Measurements from ENCODE around the gene ASH1L. TPM values are rescaled to one million over a fixed set of nuclear protein-coding genes. Genes with fewer than 3 reads are reported as not detected.
A peak's percentile ranks its signal among the peaks of the same experiment; 100 is the strongest.
"Not testable (repeated sequence)": the region's sequence is repeated elsewhere in the genome, so short reads cannot be mapped to it uniquely, and the experiment has no call there.

The ASH1L gene
- total RNA-seq, 1 experiment from 2014 or later: 21.2 TPM

- in situ Hi-C loops (cut with HindIII; ENCODE audit: low pct_unique_long_range_greater_than_20kb, low sequenced_read_pairs): no loop called here
- no peak for DNase-seq (ENCODE audit: low read depth, low spot score)
Measured at GRCh38 chr1:155420788-155421187, 141.8 kb downstream of the ASH1L start.

GRCh38 chr1:155411840-155412239 is 150.8 kb downstream of the ASH1L start:
- in situ Hi-C loops (cut with HindIII; ENCODE audit: low pct_unique_long_range_greater_than_20kb, low sequenced_read_pairs): not testable (repeated sequence)

DNA sequence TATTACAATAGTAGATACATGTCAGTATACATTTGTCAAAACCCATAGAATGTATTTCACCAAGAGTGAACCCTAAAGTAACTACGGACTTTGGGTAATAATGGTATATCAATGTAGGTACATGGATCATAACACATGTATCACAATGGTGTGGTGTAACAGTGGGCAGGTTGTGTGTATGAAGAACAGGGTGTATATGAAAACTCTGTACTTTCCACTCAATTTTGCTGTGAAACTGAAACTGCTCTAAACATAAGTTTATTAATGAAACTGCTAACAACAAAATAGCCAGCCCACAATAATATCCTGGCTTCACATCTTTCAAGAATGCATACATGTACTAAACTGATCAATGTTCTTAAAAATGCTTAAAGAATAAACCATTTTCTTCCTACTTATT is 151.7 kb downstream of the ASH1L start:
- in situ Hi-C loops (cut with HindIII; ENCODE audit: low pct_unique_long_range_greater_than_20kb, low sequenced_read_pairs): no loop called here
- DNase-seq (ENCODE audit: low read depth, low spot score): no peak

More at GRCh38 chr1:155411840-155412239, 150.8 kb downstream of the ASH1L start:
- DNase-seq (ENCODE audit: low read depth, low spot score): not testable (repeated sequence)

DNA sequence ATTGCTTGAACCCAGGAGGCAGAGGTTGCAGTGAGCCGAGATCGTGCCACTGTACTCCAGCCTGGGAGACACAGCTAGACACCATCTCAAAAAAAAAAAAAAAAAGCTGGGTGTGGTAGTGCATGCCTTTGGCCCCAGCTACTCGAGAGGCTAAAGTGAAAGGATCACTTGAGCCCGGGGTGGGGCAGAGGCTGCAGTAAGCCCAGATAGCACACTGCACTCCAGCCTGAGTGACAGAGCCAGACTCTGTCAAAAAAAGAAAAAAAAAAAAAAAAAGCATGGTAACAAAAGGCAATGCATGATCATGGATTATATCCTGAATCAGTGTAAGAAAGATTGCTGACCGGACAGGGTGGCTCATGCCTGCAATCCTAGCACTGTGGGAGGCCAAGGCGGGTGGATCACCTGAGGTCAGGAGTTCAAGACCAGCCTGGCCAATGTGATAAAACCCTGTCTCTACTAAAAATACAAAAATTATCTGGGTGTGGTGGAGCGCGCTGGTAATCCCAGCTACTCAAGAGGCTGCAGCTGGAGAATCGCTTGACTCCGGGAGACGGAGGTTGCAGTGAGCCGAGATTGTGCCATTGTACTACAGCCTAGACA is 165.6 kb downstream of the ASH1L start:
- in situ Hi-C loops (cut with HindIII; ENCODE audit: low pct_unique_long_range_greater_than_20kb, low sequenced_read_pairs): no loop called here
- no peak for DNase-seq (ENCODE audit: low read depth, low spot score)

DNA sequence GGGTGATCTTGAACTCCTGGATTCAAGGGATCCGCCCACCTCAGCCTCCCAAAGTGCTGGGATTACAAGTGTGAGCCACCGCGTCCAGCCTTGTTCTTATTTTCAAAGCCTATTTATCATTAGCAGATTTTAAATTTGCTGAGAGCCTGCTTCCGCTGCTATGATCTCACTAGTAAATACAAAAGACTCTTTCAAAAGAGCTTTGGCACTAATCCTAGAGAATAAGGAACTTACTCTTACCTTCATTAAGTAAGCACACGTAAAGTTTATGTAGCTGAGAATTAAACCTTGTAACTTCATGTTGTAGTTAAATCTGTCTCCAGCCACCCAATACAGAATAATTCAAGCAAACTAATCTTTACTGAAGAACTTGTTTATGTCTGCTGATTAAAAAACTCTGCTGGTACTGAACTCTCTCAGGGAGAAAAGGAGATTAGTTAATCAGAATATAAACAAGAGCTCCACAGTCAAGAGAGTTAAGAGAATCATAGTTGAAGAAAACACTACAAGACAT is 169.6 kb downstream of the ASH1L start:
- in situ Hi-C loops (cut with HindIII; ENCODE audit: low pct_unique_long_range_greater_than_20kb, low sequenced_read_pairs): no loop called here
- peak; percentile 9 for DNase-seq (ENCODE audit: low read depth, low spot score)

- no peak for DNase-seq (ENCODE audit: low read depth, low spot score)
Measured at GRCh38 chr1:155389826-155390225, 172.8 kb downstream of the ASH1L start.

DNA sequence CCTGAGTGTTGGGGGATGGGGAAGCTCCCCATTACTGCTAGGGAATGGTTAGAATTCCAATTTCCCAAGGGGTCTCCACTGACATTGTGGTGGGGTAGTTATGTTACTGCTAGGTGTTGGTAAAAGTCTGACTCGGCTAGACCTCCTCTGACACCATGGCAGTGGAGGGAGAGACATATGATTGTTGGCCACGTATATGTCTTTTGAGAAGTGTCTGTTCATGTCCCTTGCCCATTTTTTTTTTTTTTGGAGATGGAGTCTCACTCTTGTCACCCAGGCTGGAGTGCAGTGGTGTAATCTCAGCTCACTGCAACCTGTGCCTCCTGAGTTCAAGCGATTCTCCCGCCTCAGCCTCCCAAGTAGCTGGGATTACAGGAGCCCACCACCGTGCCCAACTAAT is 176.8 kb downstream of the ASH1L start:
- DNase-seq (ENCODE audit: low read depth, low spot score); in situ Hi-C loops (cut with HindIII; ENCODE audit: low pct_unique_long_range_greater_than_20kb, low sequenced_read_pairs): not testable (repeated sequence)

More at GRCh38 chr1:155389826-155390225, 172.8 kb downstream of the ASH1L start:
- in situ Hi-C loops (cut with HindIII; ENCODE audit: low pct_unique_long_range_greater_than_20kb, low sequenced_read_pairs): no loop called here

GRCh38 chr1:155383406-155383805 is 179.2 kb downstream of the ASH1L start:
- in situ Hi-C loops (cut with HindIII; ENCODE audit: low pct_unique_long_range_greater_than_20kb, low sequenced_read_pairs): no loop called here
- no peak for DNase-seq (ENCODE audit: low read depth, low spot score)

DNA sequence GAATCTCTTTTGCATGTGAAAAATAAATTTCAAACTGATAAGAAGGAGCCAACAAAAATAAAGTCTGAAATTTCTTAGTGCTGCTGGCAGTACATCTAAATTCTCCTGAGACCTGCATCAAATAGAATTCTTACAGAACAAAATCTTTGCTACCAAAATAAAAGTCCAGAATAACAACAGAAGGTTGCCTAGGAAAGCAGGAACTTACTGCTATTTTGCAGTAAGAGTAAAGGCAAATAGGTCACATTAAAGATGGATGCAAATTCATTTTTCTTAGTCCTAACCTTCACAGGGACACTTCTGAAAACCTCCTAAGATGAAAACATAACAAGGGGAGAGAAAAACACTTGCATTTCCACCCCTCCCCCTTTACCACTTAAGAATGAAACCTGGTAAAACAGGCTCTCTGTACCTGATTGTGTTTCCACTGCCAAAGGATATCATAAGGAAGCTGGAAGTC is 182.9 kb downstream of the ASH1L start:
- DNase-seq (ENCODE audit: low read depth, low spot score): peak; percentile 33
- in situ Hi-C loops (cut with HindIII; ENCODE audit: low pct_unique_long_range_greater_than_20kb, low sequenced_read_pairs): no loop called here

DNA sequence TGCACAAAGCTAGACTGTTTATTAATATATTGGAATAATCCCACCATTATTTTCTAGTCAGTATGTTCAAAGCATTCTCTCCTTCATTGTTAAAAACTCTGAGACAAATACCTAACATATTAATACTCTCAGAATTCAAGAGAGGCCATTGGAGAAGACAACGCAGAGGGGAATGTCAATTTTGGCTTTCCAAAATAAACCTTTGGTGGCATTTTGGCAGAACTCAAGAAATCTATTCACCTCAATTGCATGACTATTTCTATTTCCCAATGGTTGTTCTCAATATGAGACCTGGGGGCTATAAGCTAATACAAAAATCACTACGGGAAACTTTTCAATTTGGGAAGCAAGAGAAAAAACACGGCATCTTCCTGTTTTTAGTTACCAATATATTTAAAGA is 183.4 kb downstream of the ASH1L start:
- in situ Hi-C loops (cut with HindIII; ENCODE audit: low pct_unique_long_range_greater_than_20kb, low sequenced_read_pairs): no loop called here
- DNase-seq (ENCODE audit: low read depth, low spot score): no peak

- no peak for DNase-seq (ENCODE audit: low read depth, low spot score)
- in situ Hi-C loops (cut with HindIII; ENCODE audit: low pct_unique_long_range_greater_than_20kb, low sequenced_read_pairs): no loop called here
Measured at GRCh38 chr1:155360051-155360450, 202.6 kb downstream of the ASH1L start.

DNA sequence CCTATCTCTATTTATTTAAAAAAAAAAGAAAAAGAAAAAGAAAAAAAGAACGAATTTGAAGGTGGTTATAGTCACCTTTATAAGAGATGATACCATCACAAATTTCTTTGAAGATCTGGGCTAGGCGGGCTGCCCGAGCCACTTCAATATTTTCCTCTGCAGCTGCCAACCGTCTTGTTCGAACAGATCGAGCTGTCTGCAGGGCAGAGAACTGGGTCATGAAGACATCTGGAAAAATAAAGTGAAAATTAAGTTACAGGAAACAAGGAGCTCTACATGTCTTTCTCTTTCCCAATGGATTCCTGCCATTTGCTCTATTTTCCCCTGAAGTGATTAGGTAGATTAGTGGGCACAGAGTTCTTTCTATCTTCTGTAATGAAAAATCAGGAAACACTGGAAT is 210.0 kb downstream of the ASH1L start:
- DNase-seq (ENCODE audit: low read depth, low spot score): no peak
- in situ Hi-C loops (cut with HindIII; ENCODE audit: low pct_unique_long_range_greater_than_20kb, low sequenced_read_pairs): no loop called here

GRCh38 chr1:155342842-155343241 is 219.8 kb downstream of the ASH1L start:
- in situ Hi-C loops (cut with HindIII; ENCODE audit: low pct_unique_long_range_greater_than_20kb, low sequenced_read_pairs): no loop called here
- DNase-seq (ENCODE audit: low read depth, low spot score): no peak

DNA sequence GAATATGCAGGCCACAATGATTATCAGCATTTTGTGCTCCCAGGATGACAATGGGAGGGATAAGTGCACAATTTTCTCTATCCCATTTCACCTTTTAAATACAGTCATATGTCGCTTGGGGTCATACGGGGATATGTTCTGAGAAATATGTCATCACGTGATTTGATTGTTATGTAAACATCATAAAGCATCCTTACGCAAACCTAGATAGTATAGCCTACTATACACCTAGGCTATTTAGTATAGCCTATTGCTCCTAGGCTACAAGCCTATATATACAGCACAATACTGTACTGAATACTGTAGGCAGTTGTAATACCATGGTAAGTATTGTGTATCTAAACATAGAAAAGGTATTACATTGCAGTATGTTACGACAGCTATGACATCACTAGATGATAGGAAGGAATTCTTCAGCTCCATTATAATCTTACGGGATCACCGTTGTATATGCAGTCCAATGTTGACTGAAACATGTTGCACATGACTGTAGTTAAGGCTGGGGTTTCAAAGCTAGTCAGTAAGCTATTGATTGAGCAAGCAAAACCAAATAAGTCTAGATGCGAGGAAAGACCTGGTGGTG is 223.0 kb downstream of the ASH1L start:
- in situ Hi-C loops (cut with HindIII; ENCODE audit: low pct_unique_long_range_greater_than_20kb, low sequenced_read_pairs): no loop called here
- no peak for DNase-seq (ENCODE audit: low read depth, low spot score)

GRCh38 chr1:155334962-155335361 is 227.6 kb downstream of the ASH1L start:
- no peak for DNase-seq (ENCODE audit: low read depth, low spot score)
- in situ Hi-C loops (cut with HindIII; ENCODE audit: low pct_unique_long_range_greater_than_20kb, low sequenced_read_pairs): no loop called here

DNA sequence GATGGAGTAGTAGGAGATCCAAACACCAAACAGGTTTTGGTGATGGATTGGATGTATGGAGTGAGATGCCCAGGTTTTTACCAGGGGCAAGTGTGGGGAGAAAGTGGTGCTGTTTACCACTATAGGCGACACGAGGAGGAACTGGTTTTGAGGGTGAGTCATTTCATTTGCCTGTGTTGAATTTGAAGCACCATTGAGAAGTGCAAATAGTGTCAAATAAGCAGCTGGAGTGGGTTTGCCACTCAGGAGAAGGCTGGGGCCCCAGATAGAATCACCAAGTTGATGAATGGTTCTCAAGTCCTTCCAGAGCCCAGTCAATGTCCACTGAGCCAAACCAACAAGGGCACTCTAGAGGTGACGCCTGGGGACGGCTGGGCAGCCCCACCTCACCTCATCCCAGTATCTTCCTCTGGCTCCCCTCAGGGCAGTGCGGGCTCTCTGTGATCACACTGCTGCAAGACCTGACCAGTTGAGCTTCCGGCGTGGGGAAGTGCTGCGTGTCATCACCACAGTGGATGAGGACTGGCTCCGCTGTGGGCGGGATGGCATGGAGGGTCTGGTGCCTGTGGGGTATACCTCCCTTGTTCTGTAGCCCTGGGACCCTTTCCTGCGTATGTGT is 232.5 kb downstream of the ASH1L start:
- in situ Hi-C loops (cut with HindIII; ENCODE audit: low pct_unique_long_range_greater_than_20kb, low sequenced_read_pairs): no loop called here
- no peak for DNase-seq (ENCODE audit: low read depth, low spot score)

- in situ Hi-C loops (cut with HindIII; ENCODE audit: low pct_unique_long_range_greater_than_20kb, low sequenced_read_pairs); DNase-seq (ENCODE audit: low read depth, low spot score): not testable (repeated sequence)
Measured at GRCh38 chr1:155328856-155329255, 233.7 kb downstream of the ASH1L start.

- in situ Hi-C loops (cut with HindIII; ENCODE audit: low pct_unique_long_range_greater_than_20kb, low sequenced_read_pairs): no loop called here
- no peak for DNase-seq (ENCODE audit: low read depth, low spot score)
Measured at GRCh38 chr1:155327981-155328380, 234.6 kb downstream of the ASH1L start.

DNA sequence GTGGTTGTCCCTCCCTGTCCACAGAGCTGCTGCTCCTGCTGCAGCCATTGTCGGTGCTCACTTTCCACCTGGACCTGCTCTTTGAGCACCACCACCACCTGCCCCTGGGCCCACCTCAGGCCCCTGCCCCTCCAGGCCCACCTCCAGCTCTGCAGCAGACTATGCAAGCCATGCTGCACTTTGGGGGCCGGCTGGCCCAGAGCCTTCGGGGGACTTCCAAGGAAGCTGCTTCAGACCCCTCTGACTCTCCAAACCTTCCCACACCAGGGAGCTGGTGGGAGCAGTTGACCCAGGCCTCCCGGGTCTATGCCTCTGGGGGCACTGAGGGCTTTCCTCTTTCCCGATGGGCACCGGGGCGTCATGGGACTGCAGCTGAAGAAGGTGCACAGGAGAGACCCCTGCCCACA is 236.0 kb downstream of the ASH1L start:
- in situ Hi-C loops (cut with HindIII; ENCODE audit: low pct_unique_long_range_greater_than_20kb, low sequenced_read_pairs): no loop called here
- no peak for DNase-seq (ENCODE audit: low read depth, low spot score)

Measured in SK-MEL-5 (cell line).